Head of caudate nucleus (tissue), 42 donors: ENCODE data around the gene SLC8A2.
"Not testable (repeated sequence)": the region's sequence is repeated elsewhere in the genome, so short reads cannot be mapped to it uniquely, and the experiment has no call there.

Experiments
- DNase-seq, 42 donors: peaks; one replicate each; pipeline versions ENCODE4 v3.0.0 to v3.0.0-alpha.2; 2020 to 2021; ENCODE audit warnings: mixed read lengths in 7 of 42
- intact Hi-C: fragments of 100-400 bp; cut with DNase I; formaldehyde crosslinking; loops from one replicate; pipeline ENCODE4 v1.15.0; 2022

Gene SLC8A2

GRCh38 chr19:47421844-47422395 is 49.8 kb downstream of the SLC8A2 start:
- no peak for DNase-seq
- intact Hi-C loops = no loop called here

- intact Hi-C loops = no loop called here
Observed at GRCh38 chr19:47421244-47421786, 50.4 kb downstream of the SLC8A2 start.

GRCh38 chr19:47419789-47420188 is 51.9 kb downstream of the SLC8A2 start:
- intact Hi-C loops = no loop called here
- DNase-seq = no peak

More at GRCh38 chr19:47421244-47421786, 50.4 kb downstream of the SLC8A2 start:
- no peak for DNase-seq

- intact Hi-C loops = no loop called here
- no peak for DNase-seq
Observed at GRCh38 chr19:47419030-47419783, 52.5 kb downstream of the SLC8A2 start, which contains the start of gene MEIS3. TSS of gene MEIS3 (minus strand) at chr19:47419527. CDS start at chr19:47419081, 446 bp downstream.

- no peak for DNase-seq
- intact Hi-C loops = no loop called here
Observed at GRCh38 chr19:47418692-47419029, 53.0 kb downstream of the SLC8A2 start.

GRCh38 chr19:47417746-47418691 is 53.7 kb downstream of the SLC8A2 start:
- DNase-seq = no peak
- intact Hi-C loops = no loop called here

- DNase-seq = no peak
- intact Hi-C loops = no loop called here
Observed at GRCh38 chr19:47417107-47417745, 54.5 kb downstream of the SLC8A2 start.

GRCh38 chr19:47416643-47416985 is 55.1 kb downstream of the SLC8A2 start:
- no peak for DNase-seq

GRCh38 chr19:47415953-47416642 is 55.6 kb downstream of the SLC8A2 start:
- intact Hi-C loops = no loop called here
- DNase-seq = no peak

More at GRCh38 chr19:47416643-47416985, 55.1 kb downstream of the SLC8A2 start:
- intact Hi-C loops = no loop called here

GRCh38 chr19:47414469-47414868 is 57.2 kb downstream of the SLC8A2 start:
- intact Hi-C loops = no loop called here
- peak in 5 of 42 donors; percentile 14 to 42 (median 26) for DNase-seq

- DNase-seq = no peak
- intact Hi-C loops = no loop called here
Observed at GRCh38 chr19:47413941-47414340, 57.8 kb downstream of the SLC8A2 start.

GRCh38 chr19:47411696-47412095 is 60.0 kb downstream of the SLC8A2 start:
- DNase-seq, intact Hi-C loops: not testable (repeated sequence)

- DNase-seq = no peak
- intact Hi-C loops = no loop called here
Observed at GRCh38 chr19:47411101-47411500, 60.6 kb downstream of the SLC8A2 start.

- intact Hi-C loops = no loop called here
- DNase-seq = no peak
Observed at GRCh38 chr19:47408156-47408938, 63.3 kb downstream of the SLC8A2 start.

GRCh38 chr19:47407417-47407774 is 64.3 kb downstream of the SLC8A2 start:
- intact Hi-C loops = no loop called here
- DNase-seq = no peak

- intact Hi-C loops = no loop called here
- DNase-seq = no peak
Observed at GRCh38 chr19:47406711-47407416, 64.8 kb downstream of the SLC8A2 start.

- intact Hi-C loops = no loop called here
- DNase-seq = no peak
Observed at GRCh38 chr19:47405854-47406417, 65.8 kb downstream of the SLC8A2 start.
